Fibroblast of lung (primary cell): ENCODE data around the gene ACER1.

Experiments
- EZH2 ChIP-seq: IDR thresholded peaks from 2 replicates; pipeline ENCODE4 v1.5.1; 2012; ENCODE audit warnings: low read length, control low read depth, mild to moderate bottlenecking; ENCODE audit errors: missing control alignments
- TF ChIP-seq, protein P1 (sequence below), 2 donors: IDR thresholded peaks in 1 of 2; conservative IDR thresholded peaks in 1 of 2; 1 replicate in 1 of 2; 2 replicates in 1 of 2; pipeline ENCODE4 v1.5.1; 2011 to 2012; ENCODE audit warnings: low read length in 2 of 2, control low read depth in 1 of 2, inconsistent platforms in 1 of 2, low read depth in 1 of 2, mild to moderate bottlenecking in 1 of 2

GRCh38 chr19:6259312-6259861 is 74.0 kb downstream of the ACER1 start:
- TF ChIP-seq, protein P1, sequence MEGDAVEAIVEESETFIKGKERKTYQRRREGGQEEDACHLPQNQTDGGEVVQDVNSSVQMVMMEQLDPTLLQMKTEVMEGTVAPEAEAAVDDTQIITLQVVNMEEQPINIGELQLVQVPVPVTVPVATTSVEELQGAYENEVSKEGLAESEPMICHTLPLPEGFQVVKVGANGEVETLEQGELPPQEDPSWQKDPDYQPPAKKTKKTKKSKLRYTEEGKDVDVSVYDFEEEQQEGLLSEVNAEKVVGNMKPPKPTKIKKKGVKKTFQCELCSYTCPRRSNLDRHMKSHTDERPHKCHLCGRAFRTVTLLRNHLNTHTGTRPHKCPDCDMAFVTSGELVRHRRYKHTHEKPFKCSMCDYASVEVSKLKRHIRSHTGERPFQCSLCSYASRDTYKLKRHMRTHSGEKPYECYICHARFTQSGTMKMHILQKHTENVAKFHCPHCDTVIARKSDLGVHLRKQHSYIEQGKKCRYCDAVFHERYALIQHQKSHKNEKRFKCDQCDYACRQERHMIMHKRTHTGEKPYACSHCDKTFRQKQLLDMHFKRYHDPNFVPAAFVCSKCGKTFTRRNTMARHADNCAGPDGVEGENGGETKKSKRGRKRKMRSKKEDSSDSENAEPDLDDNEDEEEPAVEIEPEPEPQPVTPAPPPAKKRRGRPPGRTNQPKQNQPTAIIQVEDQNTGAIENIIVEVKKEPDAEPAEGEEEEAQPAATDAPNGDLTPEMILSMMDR (conservative IDR thresholded peaks at IDR 0.05 in 1 of 2, IDR thresholded peaks at IDR 0.05 in 1 of 2; ENCODE audit: low read depth in 1 of 2, low read length in 2 of 2): no peak
- TF ChIP-seq EZH2: no peak
